Stomach (tissue), 9 donors: ENCODE data around the gene MDFI. TPM values are rescaled to one million over a fixed set of nuclear protein-coding genes. Genes with fewer than 3 reads are reported as not detected.

ENCODE experiments used
- DNase-seq, 2 donors: peaks; one replicate each; pipeline versions ENCODE4 v3.0.0 to v3.0.0-alpha.2; 2013 to 2019
- H3K27ac ChIP-seq, 5 donors: fragments of 200-600 bp in 4 of 5; sonication (generic) in 4 of 5; one replicate each; pipeline ENCODE4 v1.5.1; 2013 to 2019; ENCODE audit warnings: mild to moderate bottlenecking in 1 of 5, moderate library complexity in 1 of 5
- H3K27me3 ChIP-seq, 3 donors: fragments of 200-600 bp; sonication (generic); one replicate each; pipeline ENCODE4 v1.5.1; 2017 to 2019; ENCODE audit warnings: mixed run types in 1 of 3
- H3K36me3 ChIP-seq, 4 donors: fragments of 200-600 bp; sonication (generic); 1 replicate in 3 of 4; 2 replicates in 1 of 4; pipeline ENCODE4 v1.5.1; 2016 to 2019
- H3K4me1 ChIP-seq, 4 donors: fragments of 200-600 bp; sonication (generic); one replicate each; pipeline ENCODE4 v1.5.1; 2016 to 2019
- H3K4me3 ChIP-seq, 4 donors: fragments of 200-600 bp; sonication (generic) in 3 of 4; one replicate each; pipeline ENCODE4 v1.5.1; 2016 to 2019; ENCODE audit warnings: mild to moderate bottlenecking in 1 of 4
- H3K9me3 ChIP-seq, 4 donors: fragments of 200-600 bp; sonication (generic); one replicate each; pipeline ENCODE4 v1.5.1; 2016 to 2019
- CTCF ChIP-seq, 7 experiments: fragments of 450-650 bp in 4 of 7; fragments of 200-600 bp in 3 of 7; sonication (generic) in 3 of 7; IDR thresholded peaks; one replicate each; pipeline ENCODE4 v1.5.1; 2016 to 2019; ENCODE audit warnings: antibody characterized with exemption in 7 of 7, control low read depth in 2 of 7, mild to moderate bottlenecking in 1 of 7
- EP300 ChIP-seq: sonication (generic); formaldehyde crosslinking; IDR thresholded peaks from one replicate; pipeline ENCODE4 v1.6.1; 2017; ENCODE audit warnings: antibody characterized with exemption
- POLR2A ChIP-seq, 4 donors: fragments of 450-650 bp; IDR thresholded peaks; one replicate each; pipeline ENCODE4 v1.6.1; 2016; ENCODE audit warnings: antibody characterized with exemption in 4 of 4, control low read depth in 2 of 4, mild to moderate bottlenecking in 1 of 4, moderate library complexity in 1 of 4
- POLR2AphosphoS5 ChIP-seq, 3 donors: sonication (generic); formaldehyde crosslinking; IDR thresholded peaks; one replicate each; pipeline ENCODE4 v1.6.1; 2016; ENCODE audit warnings: antibody characterized with exemption in 3 of 3
- WGBS, 5 donors: extraction: QIAGEN DNeasy Blood & Tissue Kit in 3 of 5; methylation state at CpG; one replicate each; pipeline versions ENCODE4 v1.1.5 to v1.1.7; 2013 to 2018; 5-methylcytosine and 5-hydroxymethylcytosine counted together
- intact Hi-C: fragments of 100-400 bp; cut with DNase I; formaldehyde crosslinking; loops from one replicate; pipeline ENCODE4 v1.15.1; 2023; ENCODE audit warnings: low total_unique reads
- polyA plus RNA-seq, 3 donors: library from polyadenylated mRNA; stranded (reverse); fragments of 200-250 nt; gene quantifications; one replicate each; pipeline ENCODE4 v1.2.3, GENCODE V29; 2013
- total RNA-seq, 5 donors: library from RNA; depleted of rRNA; stranded (reverse); fragments of >200 nt; gene quantifications; one replicate each; pipeline versions ENCODE4 v1.1.0 to v1.2.3, GENCODE V29; 2014 to 2016
- donor health status: healthy with polysubstance abuse.
- donor health status: Bipolar disorder and iron deficiency.
- donor health status: healthy.

MDFI gene
- total and polyA plus RNA-seq, 8 donors, result 3.7 to 17.2 (median 8.3) TPM; not detected in 1

DNA sequence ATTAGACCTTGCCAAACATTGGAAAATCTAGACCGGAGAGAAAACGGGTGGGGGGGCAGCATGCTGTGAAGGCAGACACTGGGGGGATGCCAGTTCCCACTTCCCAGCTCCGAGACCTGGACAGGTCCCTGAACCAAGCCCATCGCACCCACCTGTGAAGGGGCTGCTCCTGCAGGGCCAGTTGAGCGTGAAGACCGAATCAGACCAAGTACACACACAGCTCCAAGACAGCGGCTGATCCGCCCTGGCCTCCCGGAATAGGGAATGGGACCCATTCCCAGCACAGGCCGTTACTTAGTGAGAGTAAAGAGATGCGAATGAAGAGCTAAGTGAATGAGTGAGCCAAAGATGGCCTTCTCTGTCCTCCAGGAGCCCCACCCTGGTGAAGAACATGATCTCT, 41.5 kb upstream of the MDFI start:
- peaks cover 28 to 90% (median 87%) of the 10 kb centered on the region in 4 donors for H3K36me3 ChIP-seq
- 80 to 87% (median 85%) methylated on average over 11 of the region's 11 CpGs for WGBS, 5 donors
- H3K4me3 ChIP-seq, result no peak overlapping the region
- peak in 1 of 2 donors; percentile 9 for DNase-seq
- no peak overlapping the region for H3K27ac ChIP-seq
- intact Hi-C loops, result no loop called here
- TF ChIP-seq POLR2AphosphoS5 (IDR thresholded peaks at IDR 0.05) (no peak), CTCF (IDR thresholded peaks at IDR 0.05) (no peak), EP300 (no peak), POLR2A (IDR thresholded peaks at IDR 0.05) (no peak)
- H3K27me3 ChIP-seq, result no peaks in the 10 kb centered on the region
- H3K4me1 ChIP-seq, result peaks cover 0 to 13% (median 7%) of the 10 kb centered on the region in 4 donors
- no peaks in the 10 kb centered on the region for H3K9me3 ChIP-seq

GRCh38 chr6:41597246-41598000, 40.8 kb upstream of the MDFI start:
- Histone ChIP-seq H3K27me3 (no peaks in the 10 kb centered on the region), H3K36me3 (peaks cover 28 to 85% (median 83%) of the 10 kb centered on the region in 4 donors), H3K27ac (no peak overlapping the region), H3K4me3 (no peak overlapping the region), H3K4me1 (peaks cover 0 to 19% (median 13%) of the 10 kb centered on the region in 4 donors), H3K9me3 (no peaks in the 10 kb centered on the region)
- intact Hi-C loops, result no loop called here
- peak in 1 of 2 donors; percentile 20 for DNase-seq
- TF ChIP-seq POLR2AphosphoS5 (IDR thresholded peaks at IDR 0.05), result no peak
- TF ChIP-seq EP300, result no peak
- no peak for TF ChIP-seq CTCF (IDR thresholded peaks at IDR 0.05)
- TF ChIP-seq POLR2A (IDR thresholded peaks at IDR 0.05), result no peak
- 73 to 82% (median 77%) methylated on average over 9 to 19 of the region's 19 CpGs for WGBS, 5 donors

DNA sequence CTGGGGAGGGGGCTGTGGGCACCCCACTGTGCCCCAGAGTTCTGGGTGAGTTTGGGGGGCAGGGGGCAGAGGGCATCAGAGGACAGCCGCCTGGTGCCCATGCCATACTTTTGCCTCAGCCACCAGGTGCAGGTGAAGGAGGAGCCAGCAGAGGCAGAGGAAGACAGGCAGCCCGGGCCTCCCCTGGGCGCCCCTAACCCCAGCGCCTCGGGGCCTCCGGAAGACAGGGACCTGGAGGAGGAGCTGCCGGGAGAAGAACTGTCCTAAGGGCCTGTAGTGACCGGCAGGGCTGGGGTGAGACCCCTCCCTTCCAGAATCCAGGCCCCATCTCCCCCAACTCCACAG, 39.6 kb upstream of the MDFI start:
- H3K4me3 ChIP-seq, result no peak overlapping the region
- no peak for DNase-seq
- H3K27ac ChIP-seq, result peak overlapping the region in 2 of 5 donors; percentile 30 to 49
- peaks cover 28 to 73% (median 71%) of the 10 kb centered on the region in 4 donors for H3K36me3 ChIP-seq
- TF ChIP-seq EP300 (no peak), POLR2AphosphoS5 (IDR thresholded peaks at IDR 0.05) (no peak), CTCF (IDR thresholded peaks at IDR 0.05) (no peak), POLR2A (IDR thresholded peaks at IDR 0.05) (no peak)
- peaks cover 3 to 30% (median 24%) of the 10 kb centered on the region in 4 donors for H3K4me1 ChIP-seq
- intact Hi-C loops, result no loop called here
- WGBS, 5 donors, result 55 to 71% (median 67%) methylated on average over 1 to 8 of the region's 8 CpGs
- peaks cover 0 to under 1% (median 0%) of the 10 kb centered on the region in 3 donors for H3K27me3 ChIP-seq
- H3K9me3 ChIP-seq, result no peaks in the 10 kb centered on the region

DNA sequence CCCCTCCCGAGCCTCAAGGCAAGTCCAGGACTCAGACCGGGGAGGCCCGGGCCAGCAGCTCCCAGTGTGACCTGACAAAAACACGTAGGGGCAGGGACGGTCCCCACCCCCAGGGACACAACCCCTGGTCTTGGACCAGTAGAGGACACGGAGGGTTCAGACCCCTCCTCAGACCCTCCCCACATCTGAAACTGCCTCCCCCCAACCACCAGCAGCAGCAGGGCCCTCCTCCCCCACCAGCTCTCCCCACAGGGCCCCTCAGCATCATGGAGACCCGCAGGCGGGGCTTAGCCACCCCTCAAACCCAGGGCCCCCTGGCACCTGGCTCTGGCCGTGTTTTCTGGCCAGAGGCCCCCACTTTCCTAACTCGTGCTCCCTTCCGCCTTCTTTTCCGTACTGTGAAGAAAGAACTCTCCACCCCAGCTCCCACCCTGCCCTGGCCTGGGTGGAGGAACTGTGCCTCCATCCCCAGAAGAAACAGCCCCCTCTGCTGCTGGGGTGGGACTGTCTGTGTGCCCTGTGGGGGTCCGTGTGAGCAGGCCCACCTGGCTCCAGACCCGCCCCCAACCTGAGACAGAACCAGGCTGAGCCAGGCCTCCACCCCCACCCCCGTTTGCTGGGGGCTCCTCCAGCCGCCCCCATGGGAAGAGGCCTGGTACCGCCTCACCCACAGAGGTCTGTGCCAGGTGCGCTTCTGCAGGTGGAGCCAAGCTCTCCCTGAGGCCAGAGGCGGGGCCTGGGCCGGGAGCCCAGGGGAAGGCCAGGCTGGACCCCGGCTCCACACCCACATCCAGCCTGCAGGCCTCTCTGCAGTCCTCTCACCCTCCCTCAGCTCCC, 39.0 kb upstream of the MDFI start:
- TF ChIP-seq POLR2AphosphoS5 (IDR thresholded peaks at IDR 0.05), result no peak
- no peak for TF ChIP-seq POLR2A (IDR thresholded peaks at IDR 0.05)
- TF ChIP-seq EP300, result no peak
- TF ChIP-seq CTCF (IDR thresholded peaks at IDR 0.05), result no peak
- H3K36me3 ChIP-seq, result peaks cover 28 to 67% (median 65%) of the 10 kb centered on the region in 4 donors
- H3K4me1 ChIP-seq, result peaks cover 3 to 30% (median 24%) of the 10 kb centered on the region in 4 donors
- H3K9me3 ChIP-seq, result no peaks in the 10 kb centered on the region
- intact Hi-C loops, result no loop called here
- H3K27ac ChIP-seq, result peak overlapping the region in 4 of 5 donors; percentile 24 to 49 (median 30)
- peak; percentile 62 for DNase-seq
- peaks cover 0 to 6% (median 0%) of the 10 kb centered on the region in 3 donors for H3K27me3 ChIP-seq
- WGBS, 5 donors, result 44 to 71% (median 64%) methylated on average over 9 to 21 of the region's 21 CpGs
- no peak overlapping the region for H3K4me3 ChIP-seq
